HG03139 (cell line): ENCODE data around the gene AKR1C2.
"Not testable (repeated sequence)": the region's sequence is repeated elsewhere in the genome, so short reads cannot be mapped to it uniquely, and the experiment has no call there.

Source experiments
- ATAC-seq: cut with Tn5 transposase; IDR thresholded peaks from one replicate; pipeline ENCODE4 v1.9.1; 2021; ENCODE audit not compliant: unreplicated experiment

Gene AKR1C2

DNA sequence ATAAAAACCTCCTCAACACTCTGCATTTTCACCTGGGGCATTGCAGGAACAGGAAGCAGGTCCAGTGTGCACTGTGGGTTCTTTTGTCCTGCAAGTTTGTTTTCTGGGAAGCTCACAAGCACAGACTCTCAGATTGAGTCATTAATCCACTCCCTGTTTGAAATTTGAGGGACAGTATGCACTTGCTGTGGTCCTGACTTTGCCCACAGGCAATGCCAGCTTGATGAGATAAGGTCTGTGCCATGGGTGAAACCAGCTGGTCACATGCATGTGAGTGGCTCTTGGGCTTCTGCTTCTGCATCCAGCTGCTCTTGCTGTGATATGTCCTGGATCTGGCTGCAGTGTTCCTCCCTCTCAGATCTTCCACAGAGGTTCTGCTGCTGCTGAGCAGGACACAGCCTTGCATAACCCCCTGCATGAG lies 21.8 kb upstream of the AKR1C2 start:
- ATAC-seq = not testable (repeated sequence)

DNA sequence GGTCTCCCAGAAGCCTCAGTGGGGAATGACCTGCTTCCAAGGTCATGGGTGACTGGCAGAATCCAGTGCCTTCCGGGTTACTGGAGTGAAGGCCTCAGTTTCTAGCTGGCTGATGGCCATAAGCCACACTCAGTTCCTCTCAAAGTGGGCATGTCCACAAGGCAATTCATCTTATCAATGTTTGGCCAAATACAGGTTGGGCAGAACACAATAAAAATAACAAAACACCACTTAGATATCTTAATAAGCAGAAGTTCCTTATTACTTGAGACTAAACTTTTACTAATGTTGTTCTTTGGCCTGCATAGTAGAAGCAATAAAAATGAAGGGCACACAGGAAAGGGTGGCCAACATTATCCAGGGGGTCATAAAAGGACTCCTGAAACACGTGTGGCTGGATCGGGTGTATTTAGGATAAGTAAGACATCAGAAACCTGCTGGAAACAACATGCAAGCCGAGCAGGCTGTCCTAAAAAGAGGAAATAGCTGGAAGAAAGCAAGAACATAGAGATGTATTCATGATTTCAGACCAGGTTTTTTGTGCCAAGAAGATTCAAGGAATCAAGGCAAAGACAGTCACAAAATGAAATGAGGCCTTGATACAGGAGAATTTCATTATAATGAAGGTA lies 19.6 kb upstream of the AKR1C2 start:
- ATAC-seq = no peak

DNA sequence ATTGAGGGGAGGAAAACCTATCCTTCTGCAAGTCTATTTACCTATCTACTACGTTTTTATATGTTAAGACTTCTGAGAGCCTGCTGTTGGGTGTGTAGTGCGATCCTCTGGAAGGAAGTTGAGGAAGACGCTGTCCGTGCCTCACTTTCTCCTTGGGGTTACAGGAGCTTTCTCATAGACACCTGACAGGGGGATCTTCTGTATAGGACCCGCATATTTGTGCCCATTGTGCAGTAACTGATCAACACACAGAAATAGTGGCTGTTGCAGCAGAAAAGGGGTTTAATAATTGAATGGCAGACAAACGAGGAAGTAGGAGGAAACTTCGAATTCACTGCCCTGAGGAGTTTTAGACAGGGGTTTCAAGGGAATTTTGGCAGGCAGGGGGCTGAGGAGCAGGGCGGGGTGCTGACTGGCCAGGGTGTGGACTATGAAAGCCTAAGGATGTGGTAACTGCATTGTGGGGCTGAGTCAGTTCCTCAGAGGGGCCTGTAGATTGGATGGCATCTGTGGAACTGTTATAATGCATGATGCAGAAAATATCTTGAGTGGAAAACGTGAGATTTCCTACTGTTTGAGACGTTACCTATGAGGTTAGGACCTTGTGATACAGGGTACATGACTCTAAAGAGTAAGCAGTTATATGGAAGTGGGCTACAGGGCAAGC lies 18.1 kb upstream of the AKR1C2 start:
- ATAC-seq = not testable (repeated sequence)

DNA sequence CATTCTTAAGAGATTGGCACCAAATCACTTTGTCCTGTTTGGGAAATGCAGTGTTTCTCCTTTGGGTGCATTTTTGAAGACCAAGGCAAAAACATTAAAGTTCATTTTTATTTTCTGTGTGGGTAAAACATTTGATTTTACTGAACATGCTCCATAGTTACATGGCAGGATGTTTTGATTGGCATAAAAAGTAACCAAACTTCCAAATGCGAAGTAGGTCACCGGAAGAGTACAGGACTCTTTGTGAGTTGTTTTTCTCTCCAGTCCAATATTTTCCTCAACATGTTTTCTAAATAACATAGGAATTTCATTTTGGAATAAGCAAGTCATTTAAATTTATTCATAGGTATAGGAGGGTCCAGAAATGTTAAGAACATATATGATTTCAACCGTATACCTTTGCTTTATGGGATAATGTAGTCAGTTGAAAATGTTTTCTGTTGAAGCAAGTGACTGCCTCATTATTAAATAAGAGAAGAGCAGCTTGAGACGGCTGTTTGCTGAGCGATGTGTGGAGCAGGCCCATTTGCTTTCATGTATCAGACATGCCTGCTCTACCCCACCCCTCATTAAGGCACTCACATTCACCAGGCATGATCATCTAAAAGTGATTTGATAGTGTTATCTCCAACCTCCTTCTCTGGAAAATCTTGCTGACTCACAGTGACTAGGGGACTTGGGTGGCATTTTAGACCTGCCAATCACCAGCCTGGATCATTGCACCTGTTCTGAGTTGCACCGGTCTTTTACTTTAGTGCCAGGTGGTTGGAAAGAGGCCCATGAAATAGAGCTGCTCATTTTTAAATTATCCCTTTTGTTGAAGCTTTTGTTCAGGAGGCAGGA lies 16.3 kb upstream of the AKR1C2 start:
- ATAC-seq = not testable (repeated sequence)

DNA sequence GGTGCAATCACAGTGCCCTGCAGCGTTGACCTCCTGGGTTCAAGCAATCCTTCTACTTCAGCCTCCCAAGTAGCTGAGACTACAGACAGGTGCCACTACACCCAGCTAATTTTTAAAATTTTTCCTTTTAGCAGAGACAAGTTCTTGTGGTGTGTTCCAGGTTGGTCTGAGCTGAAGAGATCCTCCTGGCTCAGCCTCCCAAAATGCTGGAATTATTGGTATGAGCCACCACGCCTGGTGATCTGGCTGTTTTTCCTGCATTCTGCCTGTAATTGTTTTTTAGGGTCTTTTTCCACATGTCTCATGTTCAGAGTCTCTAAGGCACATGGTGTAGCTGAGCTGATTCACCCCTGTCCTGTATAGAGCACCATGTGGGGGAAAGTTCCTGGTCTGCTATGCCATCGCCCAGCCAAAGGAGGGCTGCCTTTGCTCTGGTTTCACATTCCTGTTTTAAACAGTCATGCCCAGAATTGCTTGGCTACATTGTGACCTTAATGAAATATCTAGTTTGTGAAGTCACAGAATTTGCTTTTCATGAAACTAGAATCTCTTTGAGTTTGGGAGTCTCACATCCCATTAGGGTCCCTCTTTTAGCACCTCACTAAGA lies 15.1 kb upstream of the AKR1C2 start:
- ATAC-seq = not testable (repeated sequence)

DNA sequence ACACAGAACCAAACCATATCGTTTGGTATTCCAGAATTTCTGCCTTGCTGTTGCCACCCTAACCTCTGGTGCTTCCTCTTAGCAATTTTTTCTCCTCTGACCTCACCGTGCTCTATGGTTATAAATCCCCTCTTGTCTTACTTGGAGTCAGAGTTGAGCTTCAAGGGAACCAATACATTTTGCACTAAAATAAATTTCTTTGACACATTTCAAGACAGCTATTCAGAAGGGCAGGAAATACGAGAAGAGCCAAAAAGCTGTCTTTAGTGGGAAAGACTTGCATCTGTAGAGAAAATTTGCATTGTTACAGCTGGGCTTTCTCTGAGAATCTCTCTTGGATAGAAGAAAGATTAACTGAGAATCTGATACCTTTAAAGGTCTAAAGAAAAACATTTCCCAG lies 14.5 kb upstream of the AKR1C2 start:
- no peak for ATAC-seq

DNA sequence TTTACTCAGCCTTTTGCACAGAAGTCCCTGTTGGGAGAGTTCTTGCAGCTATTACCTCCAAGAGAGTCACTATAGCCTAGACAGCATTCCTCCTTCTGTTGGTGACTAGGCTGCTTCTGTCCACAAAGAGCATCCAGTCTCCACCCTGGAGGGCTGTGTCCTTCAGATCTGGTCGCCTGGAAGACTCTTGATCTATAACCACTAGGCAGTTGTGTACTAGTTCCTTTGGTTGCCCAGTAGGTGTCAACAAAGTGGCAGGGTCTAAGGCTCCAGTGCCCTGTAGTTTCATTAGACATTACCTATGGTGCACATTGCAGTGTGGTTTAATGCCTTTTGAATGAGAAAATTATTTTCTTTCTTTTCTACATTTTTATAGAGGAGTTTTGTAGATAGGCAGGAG lies 11.3 kb upstream of the AKR1C2 start:
- no peak for ATAC-seq

DNA sequence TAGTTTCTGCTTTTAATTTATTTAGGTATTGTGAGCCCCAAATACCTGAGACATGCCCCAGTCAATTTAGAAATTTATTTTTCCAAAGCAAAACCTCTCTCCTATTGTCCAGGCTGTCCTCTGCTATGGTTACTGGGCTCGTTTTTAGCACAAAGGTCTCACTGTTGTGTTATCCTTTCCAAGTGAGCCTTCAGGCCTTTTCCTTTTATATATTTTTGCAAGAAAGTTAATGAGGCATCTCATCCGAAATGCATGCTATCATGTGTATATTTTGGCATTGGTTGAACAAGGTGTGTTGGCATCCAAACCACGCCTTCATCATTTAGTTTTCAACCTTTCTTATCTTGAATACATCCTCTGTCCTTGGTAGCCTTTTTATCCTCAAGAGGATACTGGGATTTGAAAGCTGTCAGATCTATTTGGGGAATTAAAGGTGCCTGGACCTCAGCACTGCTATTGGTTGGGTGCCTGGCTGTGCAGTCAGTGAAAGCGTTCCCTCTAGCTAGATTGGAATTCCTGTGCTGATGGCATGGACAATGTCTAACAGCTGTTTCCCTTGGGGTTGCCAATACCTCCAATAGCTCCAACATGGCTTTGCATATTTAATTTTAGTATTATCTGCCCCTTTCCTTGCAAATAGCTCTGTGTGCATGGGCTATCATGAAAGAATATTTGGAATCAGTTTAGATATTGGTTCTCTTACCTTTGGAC lies 10.7 kb upstream of the AKR1C2 start:
- ATAC-seq = not testable (repeated sequence)

DNA sequence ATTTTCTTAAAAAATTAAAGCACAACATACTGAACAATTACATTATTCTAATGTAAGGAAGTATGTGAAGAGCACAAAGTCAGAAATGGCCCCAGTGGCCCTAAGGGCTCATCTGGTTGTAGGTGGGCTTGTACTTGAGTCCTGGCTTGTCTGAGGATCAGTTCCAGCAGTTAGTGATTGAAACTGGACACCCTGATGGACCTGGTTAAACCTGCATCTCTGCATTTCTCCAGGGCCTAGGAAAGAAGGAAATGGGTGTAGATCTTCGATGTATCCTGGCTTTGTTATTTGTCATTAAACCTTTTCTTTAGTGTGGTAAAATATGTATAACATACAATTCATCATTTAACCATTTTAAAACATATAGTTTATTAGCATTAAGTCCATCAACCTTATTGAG lies 9.7 kb upstream of the AKR1C2 start:
- no peak for ATAC-seq

DNA sequence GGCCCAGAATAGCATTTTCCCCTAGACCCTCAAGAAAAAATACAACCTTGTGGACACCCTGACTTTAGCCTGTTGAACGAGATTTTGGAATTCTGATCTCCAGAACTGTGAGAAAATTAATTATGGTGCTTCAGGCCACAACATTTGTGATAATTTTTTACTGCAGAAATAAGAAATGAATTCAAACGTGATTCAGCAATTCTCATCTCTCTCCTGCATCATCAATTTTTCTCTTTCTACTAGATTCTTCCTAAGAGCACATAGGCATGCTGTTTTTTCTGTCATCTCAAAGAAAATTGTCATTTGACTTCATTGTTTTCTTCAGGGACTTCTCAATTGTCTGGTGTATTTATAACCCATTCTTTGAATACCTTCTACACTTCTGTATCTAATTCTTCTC lies 8.9 kb upstream of the AKR1C2 start:
- ATAC-seq = no peak

DNA sequence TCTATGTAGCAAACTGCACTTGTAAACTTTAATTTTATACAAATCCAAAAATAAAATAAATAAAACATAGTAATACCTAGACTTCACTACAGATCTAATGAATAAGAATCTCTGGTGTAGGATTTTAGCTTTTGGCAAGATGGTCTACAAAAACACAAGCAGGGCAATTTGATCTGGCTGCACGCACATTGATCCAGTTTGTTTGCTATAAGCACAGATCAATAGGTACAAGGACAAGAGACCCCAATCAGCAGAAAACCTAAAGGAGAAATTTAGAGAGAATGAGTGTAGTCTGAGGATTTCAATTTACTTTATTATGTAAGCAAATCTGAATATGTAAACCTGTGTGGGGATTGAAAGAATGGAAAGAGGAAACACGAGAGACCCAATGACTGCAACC lies 7.7 kb upstream of the AKR1C2 start:
- not testable (repeated sequence) for ATAC-seq

DNA sequence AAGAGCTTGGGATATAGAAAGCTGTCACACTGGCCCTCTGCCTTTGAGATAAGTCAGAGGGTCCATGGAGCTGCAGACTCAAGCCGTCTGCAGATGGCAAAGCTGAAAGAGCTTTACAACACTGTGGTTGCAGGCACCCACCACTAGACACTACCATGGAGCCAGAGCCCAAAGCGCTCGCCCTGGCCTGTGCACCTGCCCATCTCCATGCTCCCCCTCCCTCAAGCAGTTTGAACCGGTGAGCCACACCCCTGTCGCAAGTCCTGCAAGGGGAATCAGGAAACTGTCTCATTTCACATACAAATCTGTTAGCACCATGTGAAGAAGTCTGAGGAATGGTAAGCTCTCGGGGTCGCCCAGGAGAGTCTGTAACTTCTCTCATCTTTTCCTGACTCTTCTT lies 6.4 kb upstream of the AKR1C2 start:
- not testable (repeated sequence) for ATAC-seq

DNA sequence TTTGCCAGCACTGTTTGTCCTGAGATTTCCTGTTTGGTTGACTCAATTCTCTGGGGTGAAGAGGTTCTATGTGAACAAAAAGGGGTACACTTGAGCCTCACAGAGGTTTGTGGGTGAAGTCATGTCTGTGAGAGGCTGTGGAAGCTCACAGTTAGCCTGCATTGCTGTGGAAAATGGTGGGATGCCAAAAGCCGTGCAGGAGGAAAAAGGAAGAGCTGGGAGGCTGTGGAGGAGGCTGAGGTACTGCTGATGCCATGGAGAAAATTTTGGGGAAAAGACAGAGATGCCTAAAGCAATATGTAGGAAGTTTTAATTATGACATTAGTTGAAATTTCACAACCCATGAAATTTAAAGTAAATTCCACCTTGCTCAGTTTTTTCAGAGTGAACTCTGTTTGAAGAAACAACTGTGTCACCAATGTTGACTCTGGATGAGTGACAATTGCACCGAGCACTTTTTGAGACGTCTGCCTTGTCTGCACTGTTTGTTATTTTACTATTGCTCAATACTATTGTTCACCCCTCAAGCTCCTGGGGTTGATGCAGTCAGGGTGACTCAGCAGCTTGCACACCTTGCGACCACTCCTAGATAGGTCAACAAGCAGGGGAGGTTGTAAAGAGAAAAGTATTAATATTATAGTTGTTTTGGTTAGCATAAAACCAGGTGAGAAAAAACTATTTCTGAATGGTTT lies 5.3 kb upstream of the AKR1C2 start:
- not testable (repeated sequence) for ATAC-seq

DNA sequence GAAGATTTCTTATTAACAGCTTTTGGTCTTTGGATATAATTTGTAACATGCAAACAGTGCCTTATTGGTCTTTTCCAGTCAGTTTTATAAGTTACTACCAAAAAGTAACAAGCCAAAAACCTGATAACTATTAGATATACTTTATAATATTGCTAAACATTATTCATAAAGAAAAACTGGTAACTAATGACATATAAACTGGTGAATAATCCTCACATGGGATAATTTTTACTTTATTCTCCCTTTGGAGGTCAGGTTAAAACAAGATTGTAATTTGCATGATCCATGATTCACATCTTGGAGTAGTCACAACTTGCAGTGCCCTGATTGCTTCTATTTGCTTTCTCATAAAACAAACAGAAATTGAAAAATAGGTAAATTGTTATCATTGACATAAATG lies 844 bp upstream of the AKR1C2 start:
- ATAC-seq = not testable (repeated sequence)

DNA sequence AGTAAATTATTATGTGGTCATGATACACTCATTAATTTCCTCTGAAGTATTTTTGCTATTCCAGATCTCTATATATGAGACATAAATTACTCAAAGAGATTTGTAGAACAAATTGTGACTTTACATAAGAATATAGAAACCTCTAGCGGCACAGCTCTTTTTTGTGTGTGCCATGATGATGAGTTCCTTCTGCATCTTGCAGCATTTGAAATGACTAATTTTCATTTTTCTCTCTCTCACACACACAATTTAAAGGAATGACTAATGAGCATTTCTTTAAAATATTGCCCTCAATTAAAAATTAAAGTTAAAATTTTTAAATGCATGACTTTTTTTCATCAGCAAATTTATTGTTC lies 351 bp upstream of the AKR1C2 start:
- not testable (repeated sequence) for ATAC-seq

DNA sequence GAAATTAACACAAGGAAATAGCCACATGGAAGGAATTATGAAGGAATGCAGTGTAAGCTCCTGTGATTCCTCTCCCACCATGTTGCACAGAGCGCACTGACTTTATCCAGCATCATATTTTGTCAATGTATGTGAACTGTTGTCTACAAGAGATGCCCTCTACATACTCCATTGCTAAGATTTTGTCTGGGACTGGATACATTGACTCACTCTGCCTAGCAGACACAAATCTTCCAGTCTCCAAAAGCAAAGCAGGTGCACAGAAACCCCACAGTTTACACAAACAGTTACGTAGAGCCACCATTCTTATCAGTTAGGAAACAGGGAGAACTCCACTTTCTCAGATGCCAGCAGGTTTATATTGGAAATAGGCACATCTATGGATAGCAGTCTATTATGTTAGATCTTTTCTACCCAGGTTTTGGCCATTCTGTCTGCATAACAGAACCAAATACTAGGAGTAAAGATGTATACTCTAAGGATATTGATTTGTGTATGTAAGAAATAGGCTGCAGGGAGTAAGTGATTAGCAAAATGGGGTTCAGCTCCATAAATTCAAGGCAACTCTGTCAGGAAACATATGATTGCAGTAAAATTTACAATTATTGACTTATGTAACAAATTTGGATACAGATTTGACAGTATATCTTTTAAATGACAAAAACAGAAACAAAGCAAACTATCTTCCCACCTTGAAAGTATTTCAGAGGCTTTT lies 1.5 kb downstream of the AKR1C2 start:
- no peak for ATAC-seq

DNA sequence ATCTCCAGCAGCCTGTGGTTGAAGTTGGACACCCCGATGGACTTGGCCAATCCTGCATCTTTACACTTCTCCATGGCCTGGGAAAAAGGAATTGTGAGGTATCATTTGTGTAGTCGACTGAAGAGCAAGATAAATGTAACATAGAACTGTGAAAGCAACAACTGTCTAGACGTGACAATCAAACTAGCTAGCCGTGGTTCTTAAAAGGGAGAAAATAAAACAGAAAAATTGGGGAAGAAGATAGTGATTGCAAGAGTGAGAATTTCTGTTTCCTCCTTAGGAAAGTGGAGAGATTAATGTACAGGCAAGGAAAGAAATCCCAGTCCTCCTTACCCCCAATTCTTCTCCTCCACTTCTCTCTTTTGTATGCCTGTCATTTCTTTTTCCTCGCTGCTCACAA lies 5.0 kb downstream of the AKR1C2 start:
- ATAC-seq = no peak

DNA sequence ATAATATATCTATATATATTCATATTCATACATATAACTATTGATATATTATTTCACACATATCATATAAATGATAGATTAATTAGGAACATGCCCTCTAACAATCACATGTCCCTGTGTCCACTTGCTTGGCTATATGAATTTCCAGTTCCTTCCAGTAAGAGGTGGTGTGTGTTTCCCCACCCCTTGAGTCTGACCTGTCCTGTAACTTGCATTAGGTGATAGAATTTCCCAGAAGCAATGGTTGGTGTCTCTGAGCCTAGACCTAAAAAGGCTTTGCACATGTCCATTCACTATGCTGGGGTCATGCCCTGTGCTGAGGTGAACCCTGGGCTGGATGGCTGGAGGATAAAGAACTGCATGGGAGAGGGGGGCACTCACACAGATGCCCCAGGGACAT lies 9.4 kb downstream of the AKR1C2 start:
- ATAC-seq = not testable (repeated sequence)

DNA sequence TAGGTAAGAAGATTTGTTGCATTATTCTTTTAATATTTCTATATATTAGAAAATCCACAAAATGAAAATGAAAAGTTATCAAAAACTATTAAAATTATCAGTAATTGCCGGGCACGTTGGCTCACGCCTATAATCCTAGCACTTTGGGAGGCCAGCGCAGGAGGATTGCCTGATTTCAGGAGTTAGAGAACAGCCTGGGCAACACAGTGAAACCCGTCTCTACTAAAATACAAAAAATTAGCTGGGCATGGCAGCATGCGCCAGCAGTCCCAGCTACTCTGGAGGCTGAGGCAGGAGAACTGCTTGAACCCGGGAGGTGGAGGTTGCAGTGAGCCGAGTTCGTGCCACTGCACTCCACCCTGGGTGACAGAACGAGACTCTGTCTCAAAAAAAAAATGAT lies 11.1 kb downstream of the AKR1C2 start:
- not testable (repeated sequence) for ATAC-seq

DNA sequence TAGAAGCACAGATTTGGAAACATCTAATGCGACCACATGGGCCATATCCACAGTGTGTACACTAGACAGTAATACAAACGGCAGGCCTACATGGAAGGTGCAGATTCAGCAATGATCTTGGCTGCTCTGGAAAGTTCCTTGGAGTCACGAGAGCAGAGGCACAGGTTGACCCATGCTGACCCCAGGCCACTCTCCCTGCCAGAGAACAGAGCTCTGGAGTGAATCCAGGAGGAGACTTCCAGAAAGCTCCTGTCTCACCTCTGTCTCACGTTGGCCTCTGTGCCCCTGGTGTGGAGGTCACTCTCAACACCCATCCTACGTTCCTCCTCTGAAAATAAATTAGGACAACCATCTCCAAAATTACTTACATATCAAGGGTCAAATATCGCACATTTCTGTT lies 12.2 kb downstream of the AKR1C2 start:
- not testable (repeated sequence) for ATAC-seq
